ENCODE data around the gene MCAM.

Gene MCAM

GRCh38 chr11:119324189-119324588 lies 7.3 kb upstream of the MCAM start:
- no peak for DNase-seq (ENCODE audit: low read depth)
- TF ChIP-seq CTCF (IDR thresholded peaks at IDR 0.05; ENCODE audit: low read length, missing control alignments) = no peak
- H3K4me3 ChIP-seq (replicated peaks; ENCODE audit: low read depth, low read length) = no peak overlapping the region

- DNase-seq (ENCODE audit: low read depth) = peak; percentile 80
- peak; percentile 69 for TF ChIP-seq CTCF (IDR thresholded peaks at IDR 0.05; ENCODE audit: low read length, missing control alignments)
- H3K4me3 ChIP-seq (replicated peaks; ENCODE audit: low read depth, low read length) = no peak overlapping the region
Observed at GRCh38 chr11:119323532-119324033, 6.7 kb upstream of the MCAM start.

- DNase-seq (ENCODE audit: low read depth) = no peak
- H3K4me3 ChIP-seq (replicated peaks; ENCODE audit: low read depth, low read length) = no peak overlapping the region
- TF ChIP-seq CTCF (IDR thresholded peaks at IDR 0.05; ENCODE audit: low read length, missing control alignments) = no peak
Observed at GRCh38 chr11:119322921-119323531, 6.1 kb upstream of the MCAM start.

GRCh38 chr11:119322360-119322739 lies 5.4 kb upstream of the MCAM start:
- DNase-seq (ENCODE audit: low read depth) = no peak
- H3K4me3 ChIP-seq (replicated peaks; ENCODE audit: low read depth, low read length) = no peak overlapping the region
- TF ChIP-seq CTCF (IDR thresholded peaks at IDR 0.05; ENCODE audit: low read length, missing control alignments) = peak; percentile 21

- no peak for TF ChIP-seq CTCF (IDR thresholded peaks at IDR 0.05; ENCODE audit: low read length, missing control alignments)
- H3K4me3 ChIP-seq (replicated peaks; ENCODE audit: low read depth, low read length) = peak overlapping the region; percentile 40
- peak; percentile 58 for DNase-seq (ENCODE audit: low read depth)
Observed at GRCh38 chr11:119320776-119321524, 4.0 kb upstream of the MCAM start.

GRCh38 chr11:119320240-119320775 lies 3.4 kb upstream of the MCAM start:
- DNase-seq (ENCODE audit: low read depth) = no peak
- H3K4me3 ChIP-seq (replicated peaks; ENCODE audit: low read depth, low read length) = peak overlapping the region; percentile 40
- TF ChIP-seq CTCF (IDR thresholded peaks at IDR 0.05; ENCODE audit: low read length, missing control alignments) = no peak

All from fibroblast of pulmonary artery (primary cell).